ENCODE data around the gene ERRFI1.

- TF ChIP-seq CTCF (IDR thresholded peaks at IDR 0.05) (no peak), POLR2A (IDR thresholded peaks at IDR 0.05) (no peak)
Observed at GRCh38 chr1:7972285-7972684, 53.8 kb downstream of the ERRFI1 start.
